ENCODE data around the gene TCTN1.

TCTN1 gene

GRCh38 chr12:110686294-110686903, 72.5 kb downstream of the TCTN1 start:
- DNase-seq, result no peak

- peak; percentile 81 for DNase-seq
Measured at GRCh38 chr12:110687396-110688169, 73.7 kb downstream of the TCTN1 start.

GRCh38 chr12:110688446-110689280, 74.7 kb downstream of the TCTN1 start, which contains the start of gene HVCN1:
TSS of gene HVCN1 (minus strand) at chr12:110689115. CDS start at chr12:110683245, 5,870 bp downstream.
- DNase-seq, result no peak

GRCh38 chr12:110689281-110690126, 75.6 kb downstream of the TCTN1 start:
- DNase-seq, result peak; percentile 33

GRCh38 chr12:110690127-110690430, 76.2 kb downstream of the TCTN1 start:
- no peak for DNase-seq

GRCh38 chr12:110693731-110694130, 79.8 kb downstream of the TCTN1 start:
- DNase-seq, result peak; percentile 89

GRCh38 chr12:110694330-110694901, 80.5 kb downstream of the TCTN1 start:
- DNase-seq, result peak; percentile 12

- DNase-seq, result no peak
Measured at GRCh38 chr12:110696283-110696682, 82.4 kb downstream of the TCTN1 start.

GRCh38 chr12:110697236-110697635, 83.3 kb downstream of the TCTN1 start:
- no peak for DNase-seq

GRCh38 chr12:110698171-110698902, 84.4 kb downstream of the TCTN1 start:
- DNase-seq, result peak; percentile 73

All from GF-D8 (cell line).